IPS-NIHi7 (cell line): Measurements from ENCODE around the gene C19orf81.

Source experiments
- DNase-seq: peaks from one replicate; pipeline ENCODE4 v3.0.0; 2012; ENCODE audit warnings: mixed read lengths; ENCODE audit errors: extremely low spot score

C19orf81 gene

DNA sequence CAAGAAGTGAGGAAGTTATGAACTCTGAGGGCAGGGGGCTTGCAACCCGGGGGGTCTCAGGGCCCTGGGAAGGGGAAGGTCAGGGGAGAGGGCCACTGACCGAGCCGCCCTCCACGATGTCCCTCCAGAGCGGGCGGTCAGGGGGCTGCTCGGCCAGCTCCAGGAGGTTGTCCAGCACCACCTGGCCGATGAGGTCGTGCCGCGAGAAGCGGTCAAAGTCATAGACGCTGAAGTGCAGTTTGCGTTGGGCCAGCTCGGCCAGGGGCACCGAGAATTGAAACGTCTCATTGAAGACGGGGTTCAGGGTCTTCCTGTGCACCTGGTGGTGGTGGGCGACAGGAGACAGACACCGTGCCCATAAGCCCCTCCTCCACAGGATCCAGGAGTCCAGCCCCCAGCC lies 20.1 kb upstream of the C19orf81 start:
- DNase-seq = no peak

DNA sequence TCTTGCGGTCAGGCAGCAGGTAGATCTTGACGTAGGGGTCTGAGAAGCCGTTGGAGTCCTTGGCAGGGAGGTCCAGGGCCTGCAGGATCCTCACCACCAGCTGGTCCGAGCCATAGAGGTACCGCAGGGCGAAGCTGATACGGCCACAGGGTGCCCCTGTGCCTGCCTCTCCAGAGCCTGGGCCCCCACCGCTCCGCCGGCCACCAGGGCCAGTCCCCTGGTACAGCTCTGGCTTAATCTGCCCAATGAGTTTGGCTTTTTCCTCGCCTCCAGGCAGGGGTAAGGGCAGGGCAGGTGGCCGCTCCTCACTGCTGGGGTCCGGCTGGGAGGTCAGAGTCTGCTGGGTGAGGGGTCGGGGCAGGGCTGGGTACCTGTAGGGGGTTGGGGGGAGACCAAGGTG lies 19.4 kb upstream of the C19orf81 start:
- no peak for DNase-seq

DNA sequence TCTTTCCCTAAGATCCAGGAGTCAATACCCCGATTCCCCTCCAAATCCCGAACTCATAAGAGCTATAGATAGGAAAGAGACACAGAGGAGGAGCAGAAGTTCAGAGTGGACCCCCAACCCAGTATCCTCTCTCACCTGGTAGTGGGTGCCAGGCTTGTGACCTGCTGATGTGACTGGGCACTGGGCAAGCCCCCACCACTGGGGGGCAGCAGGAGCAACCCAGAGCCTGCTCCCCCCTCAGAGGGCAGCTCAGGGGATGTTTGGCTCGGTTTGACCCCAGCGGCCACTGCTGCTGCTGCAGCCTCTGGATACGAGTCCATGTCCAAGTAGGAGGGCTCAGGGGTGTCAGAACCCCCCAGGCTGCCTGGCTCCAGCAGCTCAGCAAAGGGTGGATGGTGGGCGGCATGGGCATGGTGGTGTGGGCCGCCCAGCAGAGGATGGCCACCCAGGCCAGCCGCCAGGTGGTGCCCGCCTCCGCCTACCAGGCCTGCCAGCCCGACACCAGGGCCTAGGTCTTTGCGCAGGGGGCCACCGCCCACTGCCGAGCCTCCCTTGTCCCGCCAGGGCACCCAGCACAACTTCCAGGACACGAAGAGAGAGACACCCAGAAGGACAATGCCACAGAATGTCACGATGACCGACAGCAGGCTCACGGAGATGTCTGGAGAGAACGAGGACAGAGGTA lies 17.0 kb upstream of the C19orf81 start:
- DNase-seq = no peak

DNA sequence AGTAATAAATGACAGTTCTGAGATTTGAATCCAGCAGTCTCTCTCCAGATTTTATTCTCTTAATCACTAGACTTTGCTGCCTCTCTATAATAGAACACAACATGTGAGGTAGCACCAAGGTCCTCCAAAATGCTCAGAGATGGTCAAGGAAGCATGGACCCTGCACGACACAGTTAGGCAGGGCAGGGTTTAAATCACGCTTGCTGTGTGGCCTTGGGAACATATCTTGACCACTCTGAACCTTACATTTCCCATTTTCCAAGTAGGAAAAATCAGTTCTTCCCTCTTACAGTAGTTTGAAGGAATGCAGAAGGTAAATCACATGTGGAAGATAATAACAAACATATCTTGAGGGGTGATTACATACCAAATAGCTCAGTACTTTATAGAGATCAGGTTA lies 15.9 kb upstream of the C19orf81 start:
- no peak for DNase-seq

DNA sequence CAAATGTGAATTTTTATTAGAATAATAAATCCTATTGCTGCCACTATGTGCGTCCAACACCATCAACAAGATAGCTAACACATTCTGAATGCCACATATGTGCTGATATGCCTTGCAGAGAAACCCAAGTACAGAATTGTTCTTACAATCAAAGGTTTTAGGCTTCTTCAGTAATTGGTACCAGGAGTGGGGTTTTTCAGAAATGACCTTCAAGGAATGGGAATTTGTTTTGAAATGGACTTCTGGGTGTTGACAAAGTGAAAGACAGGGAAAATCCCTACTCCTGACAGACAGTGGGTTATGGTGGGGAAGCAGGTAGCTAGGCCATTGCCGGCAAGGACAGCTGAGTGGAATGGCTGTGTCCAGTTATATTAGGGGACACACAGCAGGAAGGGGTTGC lies 15.3 kb upstream of the C19orf81 start:
- no peak for DNase-seq

DNA sequence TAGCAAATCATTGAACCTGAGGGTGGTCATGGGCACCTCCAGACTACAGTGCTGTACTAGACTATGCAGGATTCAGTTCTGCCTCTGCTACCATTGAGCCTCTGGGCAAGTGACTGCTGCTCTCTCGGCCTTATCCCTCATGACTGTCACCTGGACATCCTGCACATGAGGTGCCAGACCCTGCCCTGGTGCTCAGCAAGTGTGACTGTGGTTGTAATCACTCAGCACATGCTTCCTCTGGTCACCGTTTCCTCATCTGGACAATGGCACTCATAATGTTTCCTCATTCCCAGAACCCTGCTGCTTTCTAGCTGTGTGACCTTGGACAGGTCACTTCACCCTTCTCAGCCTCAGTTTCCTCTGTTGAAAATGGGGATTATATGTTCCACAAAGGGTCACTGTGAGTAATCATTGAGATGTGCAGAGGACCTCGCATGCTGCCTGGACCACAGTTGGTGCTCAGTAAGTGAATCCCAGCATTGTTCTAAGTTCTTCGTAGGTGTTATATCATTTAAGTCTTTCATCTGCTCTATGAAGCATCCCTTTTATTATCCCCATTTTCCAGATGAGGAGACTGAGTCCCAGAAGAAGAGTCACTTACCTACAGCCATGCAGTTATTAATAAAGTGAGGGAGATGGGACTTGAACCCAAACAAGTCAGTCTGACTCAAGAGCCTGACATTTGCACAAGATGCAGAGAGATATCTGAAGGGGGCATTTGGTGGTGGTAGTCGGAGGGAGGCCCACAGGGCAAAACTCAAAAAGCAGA lies 12.7 kb upstream of the C19orf81 start:
- DNase-seq = no peak

- no peak for DNase-seq
Observed at GRCh38 chr19:50638600-50638999, 10.6 kb upstream of the C19orf81 start.

DNA sequence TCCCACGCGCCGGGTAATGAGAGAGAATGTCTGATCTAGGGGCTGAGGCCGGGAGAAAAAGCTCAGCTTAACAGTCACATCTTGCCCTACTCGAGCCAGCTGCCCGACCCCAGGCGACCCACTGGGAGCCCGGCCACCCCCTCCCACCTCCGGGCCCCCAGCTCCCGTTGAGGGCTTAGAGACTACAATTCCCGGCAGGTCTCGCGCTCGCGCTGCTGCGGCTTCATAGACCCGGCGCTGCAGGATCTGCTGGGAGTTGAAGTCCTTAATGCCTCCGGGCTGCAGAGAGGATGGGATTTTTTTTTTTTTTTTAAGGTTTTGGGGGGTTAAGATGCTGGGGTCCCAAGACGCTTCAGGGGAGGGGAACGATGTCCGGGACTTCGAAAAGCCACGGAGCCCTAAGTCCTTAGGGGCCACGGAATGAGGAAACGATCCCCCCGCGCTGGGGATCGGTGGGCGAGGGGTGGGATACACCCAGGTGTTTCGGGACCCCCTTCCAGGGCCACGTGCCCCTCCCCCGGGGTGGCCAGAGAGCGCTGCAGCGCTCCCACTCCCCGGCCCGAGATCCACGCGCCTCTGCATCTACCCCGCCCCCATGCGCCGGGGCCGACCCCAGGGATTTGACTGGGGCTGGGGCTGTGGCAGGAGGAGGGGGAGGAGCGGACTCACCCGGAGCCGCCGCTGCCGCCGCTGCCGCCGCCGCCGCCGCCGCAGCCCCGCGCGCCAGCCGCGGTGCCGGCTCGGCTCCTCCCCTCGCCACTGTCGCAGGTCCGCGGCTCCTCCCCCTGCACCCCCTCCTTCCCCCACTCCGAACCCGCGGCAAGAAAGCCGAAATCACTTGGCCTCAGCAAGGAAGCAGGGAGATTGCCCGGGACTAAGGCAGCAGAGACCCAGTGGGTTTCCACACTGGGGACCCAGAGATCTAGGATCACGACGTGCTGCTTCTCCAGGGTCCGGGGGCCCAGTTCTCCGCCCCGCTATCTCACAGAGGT lies 9.8 kb upstream of the C19orf81 start, which contains the start of gene SYT3:
SYT3 (minus strand) TSS at position 761 of the 992 bp plus-strand sequence. CDS start 2,470 bp downstream, outside the sequence.
- peak; percentile 94 for DNase-seq

DNA sequence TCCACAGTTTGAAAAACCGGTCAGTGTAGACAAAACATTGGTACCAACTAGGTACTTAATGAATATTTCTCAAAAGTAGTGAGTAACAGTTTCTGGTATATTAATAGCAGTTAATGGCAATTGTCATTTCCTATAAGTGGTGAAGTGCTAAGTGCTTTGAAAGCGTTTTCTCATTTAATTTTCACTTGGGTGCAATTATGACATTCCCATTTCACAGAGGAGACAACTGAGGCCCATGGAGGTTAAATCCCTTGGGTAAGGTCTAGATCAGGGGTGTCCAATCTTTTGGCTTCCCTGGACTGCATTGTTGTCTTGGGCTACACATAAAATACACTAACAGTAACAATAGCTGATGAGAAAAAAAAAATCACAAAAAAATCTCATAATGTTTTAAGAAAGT lies 8.9 kb upstream of the C19orf81 start:
- DNase-seq = no peak

DNA sequence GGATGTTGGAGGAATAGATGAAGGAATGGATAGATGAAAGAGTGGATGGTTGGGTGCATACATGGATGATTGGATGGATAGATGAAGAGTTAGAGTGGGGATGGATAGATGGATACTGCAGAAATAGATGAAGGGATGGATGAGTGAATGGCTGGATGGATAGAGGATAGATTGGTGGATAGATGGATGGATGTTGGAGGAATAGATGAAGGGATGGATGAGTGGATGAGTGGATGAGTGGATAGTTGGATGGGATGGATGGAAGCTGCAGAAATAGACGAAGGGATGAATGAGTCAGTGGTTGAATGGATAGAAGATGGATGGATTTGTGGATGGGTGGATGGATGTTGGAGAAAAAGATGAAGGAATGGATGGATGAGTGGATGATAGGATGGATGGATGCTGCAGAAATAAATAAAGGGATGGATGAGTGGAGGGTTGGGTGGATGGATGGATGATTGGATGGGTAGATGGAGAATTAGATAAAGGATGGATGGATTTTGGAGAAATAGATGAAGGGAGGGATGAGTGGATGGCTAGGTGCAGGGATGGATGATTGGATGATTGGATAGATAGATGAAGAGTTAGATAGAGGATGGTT lies 4.8 kb upstream of the C19orf81 start:
- no peak for DNase-seq

GRCh38 chr19:50645107-50645506 lies 4.1 kb upstream of the C19orf81 start:
- no peak for DNase-seq

DNA sequence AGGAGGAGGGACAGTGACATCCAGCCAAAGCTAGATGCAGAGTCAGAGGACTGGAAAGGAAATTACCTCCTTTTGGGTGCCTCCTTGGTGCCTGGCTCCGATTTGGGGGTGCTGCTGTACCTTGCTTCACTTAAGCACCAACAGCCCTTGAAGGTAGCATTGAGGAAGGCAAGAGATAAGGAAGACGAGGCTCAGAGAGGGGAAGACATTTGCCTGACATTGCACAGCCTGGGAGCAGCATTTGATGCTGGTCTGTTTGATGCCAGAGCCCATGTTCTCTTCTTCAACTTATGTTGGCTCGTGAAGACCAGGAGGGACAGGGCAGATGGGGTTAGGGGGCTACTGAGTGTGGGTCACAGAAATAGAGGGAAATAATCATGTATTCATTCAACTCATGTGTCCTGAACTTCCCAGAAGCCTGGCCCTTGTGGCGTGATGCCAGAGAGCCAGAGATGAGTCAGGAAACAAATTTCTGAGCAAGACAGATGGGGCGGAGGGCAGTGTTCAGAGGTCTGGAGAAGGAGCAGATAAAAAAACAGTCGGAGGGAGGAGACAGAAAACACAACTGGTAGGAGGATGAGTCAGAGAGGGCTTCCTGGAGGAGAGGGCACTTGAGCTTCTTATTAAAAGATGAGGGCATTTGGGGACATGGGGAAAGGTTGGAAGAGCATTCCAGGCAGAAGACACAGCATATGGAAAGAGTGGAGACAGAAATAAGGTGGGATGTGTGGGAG lies 3.0 kb upstream of the C19orf81 start:
- DNase-seq = no peak

GRCh38 chr19:50647879-50648615 lies 1.2 kb upstream of the C19orf81 start:
- no peak for DNase-seq

DNA sequence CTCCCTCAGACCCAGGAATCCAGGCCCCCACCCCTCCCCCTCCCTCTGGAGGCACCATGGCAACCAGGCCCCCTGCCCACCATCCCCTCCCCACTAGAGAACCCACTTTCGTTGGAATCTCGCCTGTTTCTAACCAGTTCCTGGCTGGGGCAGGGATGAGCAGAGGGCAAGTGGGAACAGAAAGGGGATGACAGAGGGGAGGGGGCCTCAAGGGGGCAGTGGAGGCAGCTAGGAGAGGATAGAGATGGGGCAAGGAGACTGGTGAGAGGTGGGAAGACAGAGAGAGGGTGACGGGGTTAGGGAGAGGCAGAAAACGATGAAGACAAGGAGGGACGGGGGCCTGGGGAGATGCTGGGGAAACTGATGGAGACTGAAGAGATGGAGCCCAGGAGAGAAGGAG lies 586 bp upstream of the C19orf81 start:
- no peak for DNase-seq

DNA sequence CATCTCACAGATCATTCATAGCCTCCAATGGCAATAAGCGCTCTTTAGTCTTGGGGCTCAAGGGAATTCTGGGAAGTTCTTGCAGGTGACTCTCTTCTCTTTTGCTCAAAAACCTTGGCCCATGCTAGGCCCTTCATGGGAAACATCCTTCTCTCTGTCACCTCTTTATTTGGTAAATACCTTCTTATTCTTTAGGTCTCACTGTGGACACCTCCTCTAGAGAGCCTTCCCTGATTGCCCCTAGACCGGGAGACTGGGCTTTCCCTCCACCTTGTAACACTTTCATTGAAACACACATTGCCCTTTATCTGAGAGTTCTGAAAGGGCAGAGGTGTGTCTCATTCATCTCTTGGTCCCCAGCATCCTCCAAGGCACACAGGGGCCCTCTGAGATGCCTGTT lies 1.9 kb downstream of the C19orf81 start:
- DNase-seq = no peak

DNA sequence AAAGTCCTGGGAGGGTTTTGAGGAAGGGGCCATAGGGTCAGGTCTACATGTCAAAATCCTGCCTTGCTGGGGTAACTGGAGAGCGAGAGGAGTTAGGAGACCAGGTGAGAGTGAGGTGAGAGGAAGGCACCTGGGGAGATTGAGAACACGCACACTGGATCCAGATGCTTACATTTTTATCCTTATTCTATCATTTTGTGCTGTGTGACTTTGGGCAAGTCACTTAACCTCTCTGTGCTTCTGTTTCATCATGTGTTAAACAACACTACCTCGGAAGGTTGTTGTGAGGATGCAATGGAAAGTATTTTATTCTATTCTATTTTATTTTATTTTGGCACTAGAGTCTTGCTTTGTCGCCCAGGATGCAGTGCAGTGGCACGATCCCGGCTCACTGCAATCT lies 3.5 kb downstream of the C19orf81 start:
- no peak for DNase-seq

- no peak for DNase-seq
Observed at GRCh38 chr19:50654882-50655281, 5.6 kb downstream of the C19orf81 start.

GRCh38 chr19:50657222-50657669 lies 8.0 kb downstream of the C19orf81 start:
- no peak for DNase-seq

- peak; percentile 95 for DNase-seq
Observed at GRCh38 chr19:50657712-50658440, 8.6 kb downstream of the C19orf81 start.
